ENCODE data around the gene SORBS2. TPM values are rescaled to one million over a fixed set of nuclear protein-coding genes. Genes with fewer than 3 reads are reported as not detected.

SORBS2 gene
- total and polyA plus RNA-seq, 12 donors, result 175 to 3,169 (median 1,523) TPM

GRCh38 chr4:185743722-185744487 lies 68.1 kb downstream of the SORBS2 start:
- Histone ChIP-seq H3K4me3 (no peak overlapping the region), H3K27me3 (no peaks in the 10 kb centered on the region), H3K9me3 (no peaks in the 10 kb centered on the region), H3K27ac (peak overlapping the region in 4 of 10 donors; percentile 6 to 61 (median 38)), H3K36me3 (peaks cover 0 to 8% (median 0%) of the 10 kb centered on the region in 9 donors), H3K4me1 (peaks cover 8 to 97% (median 53%) of the 10 kb centered on the region in 9 donors)
- intact Hi-C loops (cut with DNase I), result no loop called here
- TF ChIP-seq CTCF (IDR thresholded peaks at IDR 0.05), result no peak
- ATAC-seq (no peak), DNase-seq (no peak)
- WGBS, 2 donors, result 55 to 63% methylated on average over 2 of the region's 2 CpGs

- Histone ChIP-seq H3K9me3 (no peaks in the 10 kb centered on the region), H3K4me3 (no peak overlapping the region), H3K27me3 (no peaks in the 10 kb centered on the region), H3K27ac (peak overlapping the region in 6 of 10 donors; percentile 6 to 62 (median 44)), H3K36me3 (peaks cover 0 to 6% (median 0%) of the 10 kb centered on the region in 9 donors), H3K4me1 (peaks cover 11 to 97% (median 58%) of the 10 kb centered on the region in 9 donors)
- no peak for DNase-seq
- TF ChIP-seq CTCF (IDR thresholded peaks at IDR 0.05), result no peak
- intact Hi-C loops (cut with DNase I), result no loop called here
- ATAC-seq, result peak; percentile 23 to 73 (median 58)
- 44 to 66% methylated on average over 8 of the region's 8 CpGs for WGBS, 2 donors
These were observed 69.2 kb downstream of the SORBS2 start for GRCh38 chr4:185742766-185743165.

- Histone ChIP-seq H3K9me3 (no peaks in the 10 kb centered on the region), H3K27me3 (no peaks in the 10 kb centered on the region), H3K4me3 (no peak overlapping the region), H3K4me1 (peaks cover 11 to 97% (median 65%) of the 10 kb centered on the region in 9 donors), H3K36me3 (peaks cover 0 to 6% (median 0%) of the 10 kb centered on the region in 9 donors), H3K27ac (peak overlapping the region in 7 of 10 donors; percentile 10 to 62 (median 39))
- intact Hi-C loops (cut with DNase I), result no loop called here
- DNase-seq, result no peak
- WGBS, 2 donors, result 57 to 65% methylated on average over 6 of the region's 6 CpGs
- peak in 2 of 8 donors; percentile 13 to 24 for ATAC-seq
- no peak for TF ChIP-seq CTCF (IDR thresholded peaks at IDR 0.05)
These were observed 70.2 kb downstream of the SORBS2 start for GRCh38 chr4:185741795-185742194.

- DNase-seq (no peak), ATAC-seq (peak in 2 of 8 donors; percentile 3 to 30)
- H3K9me3 ChIP-seq, result no peaks in the 10 kb centered on the region
- H3K4me3 ChIP-seq, result no peak overlapping the region
- WGBS, 2 donors, result 63% methylated on average over 4 of the region's 4 CpGs
- peaks cover 0 to 6% (median 0%) of the 10 kb centered on the region in 9 donors for H3K36me3 ChIP-seq
- peak overlapping the region in 7 of 10 donors; percentile 8 to 46 (median 21) for H3K27ac ChIP-seq
- intact Hi-C loops (cut with DNase I), result no loop called here
- no peak for TF ChIP-seq CTCF (IDR thresholded peaks at IDR 0.05)
- no peaks in the 10 kb centered on the region for H3K27me3 ChIP-seq
- H3K4me1 ChIP-seq, result peaks cover 11 to 96% (median 75%) of the 10 kb centered on the region in 9 donors
These were observed 71.5 kb downstream of the SORBS2 start for GRCh38 chr4:185740471-185740873.

Measured in heart right ventricle (tissue), 16 donors.